Left lung (tissue), 14 donors: ENCODE data around the gene B3GALT4. TPM values are rescaled to one million over a fixed set of nuclear protein-coding genes. Genes with fewer than 3 reads are reported as not detected.
A peak's percentile ranks its signal among the peaks of the same experiment; 100 is the strongest.

ENCODE experiments used
- ATAC-seq: fragments of 200-7000 bp; cut with Tn5 transposase; one replicate; pipeline ENCODE4 v1.9.1; 2020; ENCODE audit warnings: moderate library complexity
- DNase-seq, 4 donors: peaks; one replicate each; pipeline ENCODE4 v3.0.0-alpha.2; 2013 to 2020
- H3K27ac ChIP-seq, 2 donors: fragments of 200-600 bp; sonication (generic) in 1 of 2; one replicate each; pipeline versions ENCODE4 v1.5.0 to v1.8.0; 2020 to 2021
- H3K27me3 ChIP-seq, 2 donors: fragments of 200-600 bp; sonication (generic) in 1 of 2; one replicate each; pipeline versions ENCODE4 v1.5.0 to v1.8.0; 2020 to 2021
- H3K36me3 ChIP-seq, 2 donors: fragments of 200-600 bp; sonication (generic) in 1 of 2; one replicate each; pipeline versions ENCODE4 v1.5.0 to v1.8.0; 2020 to 2021
- H3K4me1 ChIP-seq, 2 donors: fragments of 200-600 bp; one replicate each; pipeline ENCODE4 v1.8.0; 2021
- H3K4me3 ChIP-seq, 2 donors: fragments of 200-600 bp; sonication (generic) in 1 of 2; one replicate each; pipeline versions ENCODE4 v1.5.0 to v1.8.0; 2020 to 2021; ENCODE audit warnings: mild to moderate bottlenecking in 1 of 2
- H3K9me3 ChIP-seq, 2 donors: fragments of 200-600 bp; sonication (generic) in 1 of 2; one replicate each; pipeline versions ENCODE4 v1.5.0 to v1.8.0; 2020 to 2021
- intact Hi-C, 2 donors: fragments of 100-400 bp; cut with DNase I; formaldehyde crosslinking; loops; one replicate each; pipeline versions ENCODE4 v1.11.2 to v1.14.2; 2022
- long read RNA-seq, 12 donors: library from polyadenylated mRNA in 2 of 12; unstranded in 2 of 12; transcript quantifications; one replicate each; pipeline ENCODE4 v2.0.0 and lab custom pipeline, GENCODE V29; 2019 to 2026
- polyA plus RNA-seq, 6 donors: library from polyadenylated mRNA; unstranded; fragments of 120-200 nt; gene quantifications; one replicate each; pipeline ENCODE4 v1.2.1, GENCODE V29; 2013; ENCODE audit not compliant: insufficient read length in 6 of 6
- total RNA-seq, 2 donors: library from RNA; stranded (reverse); fragmentation: NEBNext Ultra II Directional; extraction: Animal tissue kit (Norgen Biotek cat#: 25700); gene quantifications; one replicate each; pipeline ENCODE4 v1.2.1, GENCODE V29; 2021
- TF ChIP-seq, protein P1 (sequence below), 2 donors: fragments of 200-600 bp; sonication (generic) in 1 of 2; IDR thresholded peaks; one replicate each; pipeline versions ENCODE4 v1.5.0 to v1.8.0; 2021; ENCODE audit warnings: antibody characterized with exemption in 2 of 2
- donor health status: DM: no; HTN: yes; CAD: no.
- donor health status: DM: no; HTN: no; CAD: no.

Gene B3GALT4
- total RNA-seq: 10 to 100 TPM; 12.7 to 12.9 TPM
- 1 to 10 TPM; 3.5 to 5.0 (median 4.1) TPM for polyA plus RNA-seq
- long read RNA-seq, donor 1, transcript B3GALT4-204 (1 exons, 1,694 nt): major isoform, 11 of 11 reads
- long read RNA-seq, donor 1, partial matches to known transcripts: 0 of 11 reads
- long read RNA-seq, donor 1, other reads (novel, unspliced or antisense): 0 of 11 reads
- long read RNA-seq, donor 2, transcript B3GALT4-204 (1 exons, 1,694 nt): major isoform, 10 of 10 reads
- long read RNA-seq, donor 2, partial matches to known transcripts: 0 of 10 reads
- long read RNA-seq, donor 2, other reads (novel, unspliced or antisense): 0 of 10 reads
- long read RNA-seq, donor 3, partial matches to known transcripts: 0 of 1 reads
- long read RNA-seq, donor 3, other reads (novel, unspliced or antisense): 0 of 1 reads
- long read RNA-seq, donor 4, transcript B3GALT4-204 (1 exons, 1,694 nt): major isoform, 17 of 17 reads
- long read RNA-seq, donor 4, partial matches to known transcripts: 0 of 17 reads
- long read RNA-seq, donor 4, other reads (novel, unspliced or antisense): 0 of 17 reads
- long read RNA-seq, donor 5, partial matches to known transcripts: 0 of 1 reads
- long read RNA-seq, donor 5, other reads (novel, unspliced or antisense): 0 of 1 reads
- long read RNA-seq, donor 6, transcript B3GALT4-204 (1 exons, 1,694 nt): major isoform, 5 of 21 reads
- long read RNA-seq, donor 6, partial matches to known transcripts: 5 of 21 reads
- long read RNA-seq, donor 6, other reads (novel, unspliced or antisense): 11 of 21 reads
- long read RNA-seq, donor 7: 0 reads
- long read RNA-seq, donor 8, partial matches to known transcripts: 16 of 31 reads
- long read RNA-seq, donor 8, other reads (novel, unspliced or antisense): 11 of 31 reads
- long read RNA-seq, donor 9: 0 reads
- long read RNA-seq, donor 10, transcript B3GALT4-204 (1 exons, 1,694 nt): major isoform, 28 of 28 reads
- long read RNA-seq, donor 10, partial matches to known transcripts: 0 of 28 reads
- long read RNA-seq, donor 10, other reads (novel, unspliced or antisense): 0 of 28 reads
- long read RNA-seq, donor 11, transcript B3GALT4-204 (1 exons, 1,694 nt): major isoform, 8 of 8 reads
- long read RNA-seq, donor 11, partial matches to known transcripts: 0 of 8 reads
- long read RNA-seq, donor 11, other reads (novel, unspliced or antisense): 0 of 8 reads
- long read RNA-seq, donor 12, partial matches to known transcripts: 0 of 2 reads
- long read RNA-seq, donor 12, other reads (novel, unspliced or antisense): 0 of 2 reads

DNA sequence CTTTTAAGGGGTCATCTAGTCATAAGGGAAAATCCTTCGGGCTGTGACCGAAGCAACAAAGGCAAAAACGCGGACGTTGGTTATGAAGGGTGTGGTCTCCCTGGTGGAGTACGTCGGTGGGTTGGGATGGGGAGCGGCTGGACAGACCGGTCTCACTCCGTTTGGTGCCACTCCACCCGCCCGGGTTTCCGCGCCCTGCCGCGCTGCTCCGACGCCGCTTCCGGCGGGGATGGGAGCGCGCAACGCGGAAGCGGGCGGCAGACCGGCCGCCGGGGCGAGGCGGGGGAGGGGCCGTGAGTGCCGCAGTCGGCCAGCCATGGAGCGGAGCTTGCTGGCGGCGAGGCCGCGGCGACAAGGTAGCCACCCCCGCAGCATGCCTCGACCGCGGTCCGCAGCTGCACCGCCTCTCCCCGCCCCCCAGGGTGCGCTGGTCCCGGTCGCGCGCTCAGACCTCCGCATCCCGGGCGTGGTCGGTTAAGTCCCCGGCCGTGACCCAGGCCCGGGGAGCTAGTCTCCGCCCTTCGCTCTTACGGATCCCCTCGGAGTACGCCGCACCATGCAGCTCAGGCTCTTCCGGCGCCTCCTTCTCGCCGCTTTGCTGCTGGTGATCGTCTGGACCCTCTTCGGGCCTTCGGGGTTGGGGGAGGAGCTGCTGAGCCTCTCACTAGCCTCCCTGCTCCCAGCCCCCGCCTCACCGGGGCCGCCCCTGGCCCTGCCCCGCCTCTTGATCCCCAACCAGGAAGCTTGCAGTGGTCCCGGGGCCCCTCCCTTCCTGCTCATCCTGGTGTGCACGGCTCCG is at the start of gene B3GALT4:
Gene B3GALT4, plus strand, starts transcription at position 260 of the 799 bp plus-strand sequence. Its CDS starts 297 bp downstream, at position 557.
- intact Hi-C loops: no loop called here
- peak within 1 kb of the TSS; percentile 72 to 76 for H3K4me3 ChIP-seq
- H3K27ac ChIP-seq: peak within 1 kb of the TSS; percentile 91 to 98
- DNase-seq (peak; percentile 44 to 95 (median 76)), ATAC-seq (peak; percentile 83)
- TF ChIP-seq, protein P1, sequence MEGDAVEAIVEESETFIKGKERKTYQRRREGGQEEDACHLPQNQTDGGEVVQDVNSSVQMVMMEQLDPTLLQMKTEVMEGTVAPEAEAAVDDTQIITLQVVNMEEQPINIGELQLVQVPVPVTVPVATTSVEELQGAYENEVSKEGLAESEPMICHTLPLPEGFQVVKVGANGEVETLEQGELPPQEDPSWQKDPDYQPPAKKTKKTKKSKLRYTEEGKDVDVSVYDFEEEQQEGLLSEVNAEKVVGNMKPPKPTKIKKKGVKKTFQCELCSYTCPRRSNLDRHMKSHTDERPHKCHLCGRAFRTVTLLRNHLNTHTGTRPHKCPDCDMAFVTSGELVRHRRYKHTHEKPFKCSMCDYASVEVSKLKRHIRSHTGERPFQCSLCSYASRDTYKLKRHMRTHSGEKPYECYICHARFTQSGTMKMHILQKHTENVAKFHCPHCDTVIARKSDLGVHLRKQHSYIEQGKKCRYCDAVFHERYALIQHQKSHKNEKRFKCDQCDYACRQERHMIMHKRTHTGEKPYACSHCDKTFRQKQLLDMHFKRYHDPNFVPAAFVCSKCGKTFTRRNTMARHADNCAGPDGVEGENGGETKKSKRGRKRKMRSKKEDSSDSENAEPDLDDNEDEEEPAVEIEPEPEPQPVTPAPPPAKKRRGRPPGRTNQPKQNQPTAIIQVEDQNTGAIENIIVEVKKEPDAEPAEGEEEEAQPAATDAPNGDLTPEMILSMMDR (IDR thresholded peaks at IDR 0.05): peak; percentile 34 to 60
- no peaks in the 10 kb centered on the region for H3K9me3 ChIP-seq
- peaks cover 0 to 78% of the 10 kb centered on the region in 2 donors for H3K36me3 ChIP-seq
- no peaks in the 10 kb centered on the region for H3K27me3 ChIP-seq
- H3K4me1 ChIP-seq: peaks cover 33 to 75% of the 10 kb centered on the region in 2 donors

DNA sequence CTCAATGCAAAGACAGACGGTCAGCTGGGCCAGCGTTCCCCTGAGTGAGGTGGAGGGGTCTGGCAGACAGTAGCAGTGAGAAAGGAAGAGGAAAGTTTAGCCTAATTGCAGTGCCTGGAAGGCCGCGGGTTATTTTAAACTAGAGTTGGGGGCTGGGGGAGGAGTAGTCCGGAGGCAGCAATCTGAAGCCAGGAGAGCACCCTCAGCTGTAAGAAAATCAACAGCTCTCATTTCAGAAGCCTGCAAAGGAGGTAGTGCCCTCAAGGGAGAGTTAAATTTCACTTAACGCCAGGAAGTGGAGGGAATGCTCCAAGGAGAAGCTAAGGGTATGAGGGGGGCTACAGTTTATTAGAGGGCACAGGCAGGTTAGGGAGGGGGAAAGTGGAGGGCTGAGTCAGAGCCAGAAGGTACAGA is 41.7 kb upstream of the B3GALT4 start:
- Histone ChIP-seq H3K27ac (no peak overlapping the region), H3K36me3 (no peaks in the 10 kb centered on the region), H3K27me3 (peaks cover 0 to 27% of the 10 kb centered on the region in 2 donors), H3K4me3 (no peak overlapping the region), H3K9me3 (no peaks in the 10 kb centered on the region), H3K4me1 (no peaks in the 10 kb centered on the region)
- peak in 1 of 4 donors; percentile 27 for DNase-seq
- intact Hi-C loops: no loop called here
- TF ChIP-seq, protein P1 (IDR thresholded peaks at IDR 0.05): no peak
- ATAC-seq: no peak

DNA sequence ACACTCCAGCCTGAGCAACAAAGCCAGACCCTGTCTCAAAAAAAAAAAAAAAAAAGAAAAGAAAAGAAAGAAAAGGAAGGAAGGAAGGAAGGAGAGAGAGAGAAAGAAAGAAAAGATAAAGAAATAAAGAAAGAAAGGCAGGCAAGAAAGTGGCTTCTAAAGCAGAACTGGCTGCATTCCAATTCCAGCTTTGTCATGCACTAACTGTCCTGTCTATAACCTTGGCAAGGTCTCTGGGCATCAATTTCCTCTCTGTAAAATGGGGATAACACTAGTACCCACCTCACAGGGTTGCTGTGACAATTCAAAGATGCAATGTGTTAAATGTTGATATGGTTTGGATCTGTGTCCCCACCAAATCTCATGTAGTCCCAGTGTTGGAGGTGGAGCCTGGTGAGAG is 40.6 kb upstream of the B3GALT4 start:
- ATAC-seq (no peak), DNase-seq (no peak)
- intact Hi-C loops: no loop called here
- Histone ChIP-seq H3K4me1 (no peaks in the 10 kb centered on the region), H3K27me3 (peaks cover 0 to 33% of the 10 kb centered on the region in 2 donors), H3K9me3 (no peaks in the 10 kb centered on the region), H3K27ac (no peak overlapping the region), H3K36me3 (no peaks in the 10 kb centered on the region), H3K4me3 (no peak overlapping the region)
- TF ChIP-seq, protein P1 (IDR thresholded peaks at IDR 0.05): no peak

DNA sequence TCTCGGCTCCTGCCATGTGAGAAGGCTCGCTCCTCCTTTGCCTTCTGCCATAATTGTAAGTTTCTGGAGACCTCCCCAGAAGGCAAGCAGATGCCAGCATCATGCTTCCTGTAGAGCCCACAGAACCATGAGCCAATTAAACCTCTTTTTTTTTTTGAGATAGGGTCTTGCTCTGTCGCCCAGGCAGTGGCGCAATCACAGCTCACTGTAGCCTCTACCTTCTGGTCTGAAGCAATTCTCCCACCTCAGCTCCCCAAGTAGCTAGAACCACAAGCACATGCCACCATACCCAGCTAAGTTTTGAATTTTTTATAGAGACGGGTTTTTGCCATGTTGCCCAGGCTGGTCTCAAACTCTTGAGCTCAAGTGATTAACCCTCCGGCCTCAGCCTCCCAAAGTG is 40.1 kb upstream of the B3GALT4 start:
- H3K4me3 ChIP-seq: no peak overlapping the region
- peaks cover 0 to 38% of the 10 kb centered on the region in 2 donors for H3K27me3 ChIP-seq
- no peak for DNase-seq
- no peaks in the 10 kb centered on the region for H3K36me3 ChIP-seq
- intact Hi-C loops: no loop called here
- no peaks in the 10 kb centered on the region for H3K4me1 ChIP-seq
- no peak overlapping the region for H3K27ac ChIP-seq
- H3K9me3 ChIP-seq: no peaks in the 10 kb centered on the region
- ATAC-seq: no peak
- TF ChIP-seq, protein P1 (IDR thresholded peaks at IDR 0.05): no peak
